Measurements from ENCODE around the gene ANXA2.

The ANXA2 gene

DNA sequence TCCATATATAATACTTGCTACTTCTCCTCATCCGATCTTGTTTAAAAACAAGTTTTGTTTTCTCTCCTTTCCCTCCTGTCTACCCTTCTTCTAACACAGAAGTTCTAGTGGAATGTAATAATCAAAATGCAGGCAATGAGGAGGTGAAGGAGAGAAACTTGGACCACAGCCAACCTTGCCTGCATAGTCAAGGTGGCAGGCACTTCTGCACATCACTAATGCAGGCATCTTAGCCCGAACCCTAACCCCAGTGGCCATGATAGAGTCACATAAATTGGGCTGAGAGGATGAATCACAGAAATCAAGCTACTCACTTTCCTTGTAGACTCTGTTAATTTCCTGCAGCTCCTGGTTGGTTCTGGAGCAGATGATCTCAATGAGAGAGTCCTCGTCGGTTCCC lies 41.0 kb downstream of the ANXA2 start:
- Histone ChIP-seq H3K14ac (ENCODE audit: low read length) (no peak overlapping the region), H3K9ac (ENCODE audit: low read depth, low read length, poor library complexity) (no peak overlapping the region), H3K36me3 (replicated peaks in 1 of 2; ENCODE audit: control insufficient read depth in 2 of 2, insufficient read depth in 2 of 2, low read length in 2 of 2) (peaks cover 0 to 3% of the 10 kb centered on the region in 2 donors), H3K27ac (replicated peaks; ENCODE audit: low read length) (no peak overlapping the region), H3K4me3 (ENCODE audit: low read length in 2 of 2) (no peak overlapping the region), H3K9me3 (replicated peaks in 1 of 2; ENCODE audit: control insufficient read depth in 2 of 2, insufficient read depth in 1 of 2, low read depth in 1 of 2, low read length in 2 of 2) (peaks cover 0 to 2% of the 10 kb centered on the region in 2 donors), H3K18ac (ENCODE audit: low read length) (no peak overlapping the region), H3K23ac (ENCODE audit: low read depth, low read length, poor library complexity) (no peak overlapping the region), H2AK5ac (ENCODE audit: low read depth, low read length) (no peak overlapping the region), H3K4me1 (ENCODE audit: control insufficient read depth in 2 of 2, insufficient read depth in 1 of 2, low read depth in 1 of 2, low read length in 2 of 2) (no peaks in the 10 kb centered on the region), H3K4ac (ENCODE audit: low read length) (no peak overlapping the region), H2AFZ (ENCODE audit: low read length) (no peak overlapping the region), H2BK120ac (ENCODE audit: low read depth, low read length) (no peak overlapping the region), H2BK12ac (ENCODE audit: low read length) (no peak overlapping the region), H3K79me1 (ENCODE audit: low read depth, low read length) (no peaks in the 10 kb centered on the region), H3K27me3 (ENCODE audit: control insufficient read depth in 3 of 3, insufficient read depth in 3 of 3, low read depth in 1 of 3, low read length in 3 of 3) (no peaks in the 10 kb centered on the region), H4K91ac (ENCODE audit: low read depth, low read length, poor library complexity) (no peak overlapping the region), H2BK15ac (ENCODE audit: low read length) (no peak overlapping the region), H2BK5ac (ENCODE audit: low read length) (no peak overlapping the region), H4K8ac (ENCODE audit: low read depth, low read length) (no peak overlapping the region), H3K4me2 (ENCODE audit: insufficient read depth, low read length, poor library complexity, severe bottlenecking) (no peak overlapping the region)
- no CpG with 5 or more reads among the region's 4 CpGs for WGBS, 2 donors (ENCODE audit: extremely low coverage in 2 of 2, insufficient read length in 2 of 2, insufficient replicate concordance in 1 of 2)
- DNase-seq (ENCODE audit: low spot score) = no peak

DNA sequence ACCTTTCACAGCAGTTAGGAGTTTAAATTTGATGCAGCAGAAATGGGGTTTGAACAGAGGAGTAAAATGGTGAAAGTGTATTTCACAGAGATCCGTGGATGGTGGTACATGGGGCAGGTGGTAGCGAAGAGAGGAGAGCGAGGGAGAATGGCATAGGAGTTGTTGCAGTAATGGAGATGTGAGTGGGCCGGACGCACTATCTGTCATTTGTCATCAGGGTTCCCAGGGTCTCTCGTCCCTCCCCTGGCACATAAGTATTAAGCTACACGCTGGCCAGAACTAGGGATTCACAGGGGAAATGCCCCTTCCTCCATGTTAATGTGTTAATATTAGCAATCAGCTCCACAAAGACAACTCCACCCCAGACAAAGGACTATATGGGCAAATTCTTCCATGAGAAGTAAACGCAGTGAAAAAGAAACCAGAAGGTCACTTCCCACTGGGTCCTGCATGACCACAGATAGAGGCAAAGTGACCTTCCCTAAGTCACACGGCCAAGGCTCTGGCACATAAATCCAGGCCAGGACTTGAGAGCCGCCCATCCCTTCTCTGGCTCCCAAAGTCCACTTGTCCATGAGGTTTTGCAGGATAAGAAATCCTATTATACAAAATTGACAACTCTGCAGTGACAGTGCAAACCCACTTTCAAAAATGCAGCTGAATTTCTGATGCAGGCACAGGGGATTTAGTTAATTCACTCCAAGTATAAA lies 42.5 kb downstream of the ANXA2 start:
- Histone ChIP-seq H4K8ac (ENCODE audit: low read depth, low read length) (no peak overlapping the region), H3K27ac (replicated peaks; ENCODE audit: low read length) (no peak overlapping the region), H2BK12ac (ENCODE audit: low read length) (no peak overlapping the region), H3K9me3 (replicated peaks in 1 of 2; ENCODE audit: control insufficient read depth in 2 of 2, insufficient read depth in 1 of 2, low read depth in 1 of 2, low read length in 2 of 2) (peaks cover 0 to 2% of the 10 kb centered on the region in 2 donors), H2BK120ac (ENCODE audit: low read depth, low read length) (no peak overlapping the region), H3K4me1 (ENCODE audit: control insufficient read depth in 2 of 2, insufficient read depth in 1 of 2, low read depth in 1 of 2, low read length in 2 of 2) (no peaks in the 10 kb centered on the region), H3K4me2 (ENCODE audit: insufficient read depth, low read length, poor library complexity, severe bottlenecking) (no peak overlapping the region), H2BK5ac (ENCODE audit: low read length) (no peak overlapping the region), H2AK5ac (ENCODE audit: low read depth, low read length) (no peak overlapping the region), H3K9ac (ENCODE audit: low read depth, low read length, poor library complexity) (no peak overlapping the region), H4K91ac (ENCODE audit: low read depth, low read length, poor library complexity) (no peak overlapping the region), H3K4ac (ENCODE audit: low read length) (no peak overlapping the region), H3K18ac (ENCODE audit: low read length) (no peak overlapping the region), H3K23ac (ENCODE audit: low read depth, low read length, poor library complexity) (no peak overlapping the region), H3K27me3 (ENCODE audit: control insufficient read depth in 3 of 3, insufficient read depth in 3 of 3, low read depth in 1 of 3, low read length in 3 of 3) (no peaks in the 10 kb centered on the region), H3K4me3 (ENCODE audit: low read length in 2 of 2) (no peak overlapping the region), H3K14ac (ENCODE audit: low read length) (no peak overlapping the region), H3K36me3 (replicated peaks in 1 of 2; ENCODE audit: control insufficient read depth in 2 of 2, insufficient read depth in 2 of 2, low read length in 2 of 2) (peaks cover 0 to 3% of the 10 kb centered on the region in 2 donors), H3K79me1 (ENCODE audit: low read depth, low read length) (no peaks in the 10 kb centered on the region), H2AFZ (ENCODE audit: low read length) (no peak overlapping the region), H2BK15ac (ENCODE audit: low read length) (no peak overlapping the region)
- DNase-seq (ENCODE audit: low spot score) = no peak
- WGBS, 2 donors (ENCODE audit: extremely low coverage in 2 of 2, insufficient read length in 2 of 2, insufficient replicate concordance in 1 of 2) = no CpG with 5 or more reads among the region's 10 CpGs

DNA sequence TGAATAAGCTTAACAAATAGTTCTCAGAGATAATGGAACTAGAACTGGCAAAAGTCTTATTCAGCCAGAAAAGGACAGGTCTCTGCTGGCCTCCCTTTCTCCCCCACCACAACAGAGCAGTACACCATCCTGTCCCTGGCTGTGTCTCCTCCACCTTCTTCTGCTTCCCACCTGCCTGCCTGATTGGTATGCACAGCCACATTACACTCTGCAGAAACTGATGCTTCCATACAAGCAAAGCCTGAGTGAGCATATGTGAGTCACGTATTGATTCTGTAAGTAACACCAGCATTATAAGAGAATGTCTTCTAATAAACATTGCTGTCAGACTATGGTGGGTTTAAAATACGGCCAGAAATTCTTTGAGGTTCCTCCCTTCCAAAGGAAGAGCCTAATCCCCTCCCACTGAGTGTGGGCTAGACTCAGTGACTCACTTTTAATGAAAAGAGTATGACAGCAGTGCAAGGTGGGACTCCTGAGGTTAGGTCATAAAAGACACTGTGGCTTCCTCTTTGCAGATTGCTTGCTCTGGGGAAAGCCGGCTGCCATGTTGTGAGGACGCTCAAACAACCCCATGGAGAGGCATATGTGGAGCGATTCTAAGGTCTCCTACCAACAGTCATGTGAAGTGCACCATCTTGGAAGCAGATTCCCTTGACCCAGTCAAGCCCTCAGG lies 44.4 kb downstream of the ANXA2 start:
- no peaks in the 10 kb centered on the region for H3K4me1 ChIP-seq (ENCODE audit: control insufficient read depth in 2 of 2, insufficient read depth in 1 of 2, low read depth in 1 of 2, low read length in 2 of 2)
- H3K4me2 ChIP-seq (ENCODE audit: insufficient read depth, low read length, poor library complexity, severe bottlenecking) = no peak overlapping the region
- no peak overlapping the region for H2BK12ac ChIP-seq (ENCODE audit: low read length)
- H2AK5ac ChIP-seq (ENCODE audit: low read depth, low read length) = no peak overlapping the region
- peaks cover 0 to 3% of the 10 kb centered on the region in 2 donors for H3K36me3 ChIP-seq (replicated peaks in 1 of 2; ENCODE audit: control insufficient read depth in 2 of 2, insufficient read depth in 2 of 2, low read length in 2 of 2)
- H2BK5ac ChIP-seq (ENCODE audit: low read length) = no peak overlapping the region
- no peak overlapping the region for H4K91ac ChIP-seq (ENCODE audit: low read depth, low read length, poor library complexity)
- no peak overlapping the region for H3K27ac ChIP-seq (replicated peaks; ENCODE audit: low read length)
- no peak overlapping the region for H3K14ac ChIP-seq (ENCODE audit: low read length)
- H3K23ac ChIP-seq (ENCODE audit: low read depth, low read length, poor library complexity) = no peak overlapping the region
- no peaks in the 10 kb centered on the region for H3K79me1 ChIP-seq (ENCODE audit: low read depth, low read length)
- peaks cover 0 to 2% of the 10 kb centered on the region in 2 donors for H3K9me3 ChIP-seq (replicated peaks in 1 of 2; ENCODE audit: control insufficient read depth in 2 of 2, insufficient read depth in 1 of 2, low read depth in 1 of 2, low read length in 2 of 2)
- H3K4ac ChIP-seq (ENCODE audit: low read length) = no peak overlapping the region
- H3K18ac ChIP-seq (ENCODE audit: low read length) = no peak overlapping the region
- H2AFZ ChIP-seq (ENCODE audit: low read length) = no peak overlapping the region
- WGBS, 2 donors (ENCODE audit: extremely low coverage in 2 of 2, insufficient read length in 2 of 2, insufficient replicate concordance in 1 of 2) = no CpG with 5 or more reads among the region's 5 CpGs
- no peak for DNase-seq (ENCODE audit: low spot score)
- H4K8ac ChIP-seq (ENCODE audit: low read depth, low read length) = no peak overlapping the region
- H3K9ac ChIP-seq (ENCODE audit: low read depth, low read length, poor library complexity) = no peak overlapping the region
- no peak overlapping the region for H2BK120ac ChIP-seq (ENCODE audit: low read depth, low read length)
- no peak overlapping the region for H2BK15ac ChIP-seq (ENCODE audit: low read length)
- no peaks in the 10 kb centered on the region for H3K27me3 ChIP-seq (ENCODE audit: control insufficient read depth in 3 of 3, insufficient read depth in 3 of 3, low read depth in 1 of 3, low read length in 3 of 3)
- no peak overlapping the region for H3K4me3 ChIP-seq (ENCODE audit: low read length in 2 of 2)

DNA sequence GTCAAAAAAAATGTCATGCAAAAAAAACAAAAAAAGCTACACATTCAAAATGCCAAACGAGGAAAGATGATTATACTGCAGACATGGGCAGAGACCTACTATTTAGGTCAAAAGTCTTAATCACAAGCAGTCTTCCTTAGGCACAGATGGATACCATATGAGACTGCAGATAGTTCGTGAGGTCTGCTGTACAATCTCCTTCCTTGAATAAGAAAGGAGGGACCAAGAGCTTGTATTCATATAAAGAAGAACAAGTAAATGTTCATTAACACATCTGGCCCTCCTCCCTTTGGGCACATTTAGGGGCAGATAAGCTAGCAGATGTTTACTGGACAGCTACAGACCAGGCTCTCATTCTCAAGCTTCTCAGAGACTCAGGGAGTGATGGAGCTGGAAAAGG lies 45.3 kb downstream of the ANXA2 start:
- Histone ChIP-seq H3K27me3 (ENCODE audit: control insufficient read depth in 3 of 3, insufficient read depth in 3 of 3, low read depth in 1 of 3, low read length in 3 of 3) (no peaks in the 10 kb centered on the region), H4K91ac (ENCODE audit: low read depth, low read length, poor library complexity) (no peak overlapping the region), H2BK120ac (ENCODE audit: low read depth, low read length) (no peak overlapping the region), H2AFZ (ENCODE audit: low read length) (no peak overlapping the region), H2BK5ac (ENCODE audit: low read length) (no peak overlapping the region), H3K27ac (replicated peaks; ENCODE audit: low read length) (no peak overlapping the region), H3K18ac (ENCODE audit: low read length) (no peak overlapping the region), H3K23ac (ENCODE audit: low read depth, low read length, poor library complexity) (no peak overlapping the region), H3K9ac (ENCODE audit: low read depth, low read length, poor library complexity) (no peak overlapping the region), H3K36me3 (replicated peaks in 1 of 2; ENCODE audit: control insufficient read depth in 2 of 2, insufficient read depth in 2 of 2, low read length in 2 of 2) (peaks cover 0 to 3% of the 10 kb centered on the region in 2 donors), H2AK5ac (ENCODE audit: low read depth, low read length) (no peak overlapping the region), H2BK15ac (ENCODE audit: low read length) (no peak overlapping the region), H3K4me3 (ENCODE audit: low read length in 2 of 2) (no peak overlapping the region), H3K9me3 (replicated peaks in 1 of 2; ENCODE audit: control insufficient read depth in 2 of 2, insufficient read depth in 1 of 2, low read depth in 1 of 2, low read length in 2 of 2) (peaks cover 0 to 2% of the 10 kb centered on the region in 2 donors), H2BK12ac (ENCODE audit: low read length) (no peak overlapping the region), H3K4me1 (ENCODE audit: control insufficient read depth in 2 of 2, insufficient read depth in 1 of 2, low read depth in 1 of 2, low read length in 2 of 2) (peaks cover 0 to 2% of the 10 kb centered on the region in 2 donors), H4K8ac (ENCODE audit: low read depth, low read length) (no peak overlapping the region), H3K79me1 (ENCODE audit: low read depth, low read length) (no peaks in the 10 kb centered on the region), H3K14ac (ENCODE audit: low read length) (no peak overlapping the region), H3K4ac (ENCODE audit: low read length) (no peak overlapping the region), H3K4me2 (ENCODE audit: insufficient read depth, low read length, poor library complexity, severe bottlenecking) (no peak overlapping the region)
- no peak for DNase-seq (ENCODE audit: low spot score)
- WGBS, 2 donors (ENCODE audit: extremely low coverage in 2 of 2, insufficient read length in 2 of 2, insufficient replicate concordance in 1 of 2) = no CpG with 5 or more reads among the region's 2 CpGs

Data from neuronal stem cell (in vitro differentiated cells).